Right lung (tissue), 5 donors: ENCODE data around the gene PCIF1. TPM values are rescaled to one million over a fixed set of nuclear protein-coding genes. Genes with fewer than 3 reads are reported as not detected.
"Not testable (repeated sequence)": the region's sequence is repeated elsewhere in the genome, so short reads cannot be mapped to it uniquely, and the experiment has no call there.

Experiments
- DNase-seq, 2 donors: peaks; one replicate each; pipeline ENCODE4 v3.0.0-alpha.2; 2013
- polyA plus RNA-seq, 5 donors: library from polyadenylated mRNA; unstranded; fragments of 120-200 nt; gene quantifications; one replicate each; pipeline versions ENCODE4 v1.2.1 to v1.2.3, GENCODE V29; 2013; ENCODE audit warnings: inconsistent platforms in 1 of 5, low replicate concordance in 1 of 5; ENCODE audit not compliant: insufficient read length in 5 of 5, insufficient read depth in 1 of 5

Gene PCIF1
- polyA plus RNA-seq, 5 donors = 35.5 to 51.2 (median 44.2) TPM

GRCh38 chr20:45988830-45989229 lies 54.3 kb downstream of the PCIF1 start:
- DNase-seq = not testable (repeated sequence)

- no peak for DNase-seq
Measured at GRCh38 chr20:45991616-45992015, 57.1 kb downstream of the PCIF1 start.

- no peak for DNase-seq
Measured at GRCh38 chr20:45993197-45993951, 58.9 kb downstream of the PCIF1 start.

GRCh38 chr20:45994761-45995493 lies 60.4 kb downstream of the PCIF1 start:
- no peak for DNase-seq

DNA sequence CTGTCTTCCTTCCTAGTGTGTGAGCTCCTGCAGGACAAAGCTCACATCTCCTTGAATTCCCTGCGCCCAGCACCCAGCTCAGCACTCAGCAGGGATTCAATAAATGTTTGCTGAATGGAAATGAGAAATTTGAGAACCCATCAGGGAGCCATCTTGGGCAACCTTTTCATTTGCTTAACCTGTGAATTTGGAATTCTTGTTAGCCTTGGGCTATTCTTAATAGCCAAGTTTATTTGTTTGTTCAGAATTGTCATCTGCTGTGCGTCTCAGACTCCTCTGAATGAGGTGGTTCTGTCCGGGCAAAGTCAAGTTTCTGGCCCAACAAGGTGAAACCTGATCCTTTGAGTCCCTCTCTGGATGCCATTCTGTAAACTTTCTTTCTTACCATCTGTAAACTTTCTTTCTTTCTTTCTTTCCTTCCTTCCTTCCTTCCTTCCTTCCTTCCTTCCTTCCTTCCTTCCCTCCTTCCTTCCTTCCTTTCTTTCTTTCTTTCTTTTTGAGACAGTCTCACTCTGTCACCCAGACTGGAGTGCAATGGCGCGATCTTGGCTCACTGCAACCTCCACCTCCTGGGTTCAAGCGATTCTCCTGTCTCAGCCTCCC lies 61.1 kb downstream of the PCIF1 start:
- not testable (repeated sequence) for DNase-seq

DNA sequence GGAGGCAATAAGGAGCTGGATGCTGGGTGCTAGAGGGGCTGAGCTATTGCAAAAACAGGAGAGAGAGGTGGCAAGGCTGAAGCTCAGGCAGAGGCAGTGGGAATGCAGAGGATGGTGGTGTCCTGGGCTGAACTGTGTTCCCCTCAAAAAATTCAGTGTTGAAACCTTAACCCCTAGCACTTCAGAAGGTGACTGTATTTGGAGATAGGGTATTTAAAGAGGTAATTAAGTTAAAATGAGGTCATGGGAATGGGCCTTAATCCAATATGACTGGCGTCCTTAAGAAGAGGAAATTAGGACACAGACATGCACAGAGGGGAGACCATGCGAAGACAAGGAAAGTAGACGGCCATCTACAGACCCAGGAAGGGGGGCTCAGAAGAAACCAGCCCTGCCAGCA lies 62.7 kb downstream of the PCIF1 start:
- DNase-seq = no peak

Other genes starting within 250 kb of the PCIF1 start
- gene WFDC13, start 232.6 kb upstream of the PCIF1 start, polyA plus RNA-seq = not detected
- gene WFDC10B, start 229.7 kb upstream of the PCIF1 start, polyA plus RNA-seq = not detected
- gene SPINT4, start 212.3 kb upstream of the PCIF1 start, polyA plus RNA-seq = not detected
- 1 to 10 TPM in 2 of 5 donors, under 1 TPM in 3; 0.20 to 1.3 (median 0.71) TPM for gene WFDC3, start 142.8 kb upstream of the PCIF1 start, polyA plus RNA-seq
- 10 to 100 TPM; 26.4 to 36.0 (median 28.9) TPM for gene DNTTIP1, start 142.7 kb upstream of the PCIF1 start, polyA plus RNA-seq
- gene UBE2C, start 122.0 kb upstream of the PCIF1 start, polyA plus RNA-seq = 100 to 1,000 TPM in 1 of 5 donors, 10 to 100 TPM in 4; 43.4 to 104 (median 68.6) TPM
- gene TNNC2, start 107.4 kb upstream of the PCIF1 start, polyA plus RNA-seq = 100 to 1,000 TPM in 1 of 5 donors, 1 to 10 TPM in 2, under 1 TPM in 2; 0.29 to 321 (median 3.0) TPM
- 10 to 100 TPM; 13.0 to 22.5 (median 17.7) TPM for gene SNX21, start 100.9 kb upstream of the PCIF1 start, polyA plus RNA-seq
- 10 to 100 TPM; 19.2 to 28.4 (median 22.0) TPM for gene ACOT8, start 77.3 kb upstream of the PCIF1 start, polyA plus RNA-seq
- gene ZSWIM3, start 77.1 kb upstream of the PCIF1 start, polyA plus RNA-seq = 1 to 10 TPM; 5.0 to 5.9 (median 5.4) TPM
- 10 to 100 TPM; 12.0 to 15.5 (median 14.3) TPM for gene ZSWIM1, start 53.5 kb upstream of the PCIF1 start, polyA plus RNA-seq
- 1 to 10 TPM; 1.3 to 3.6 (median 3.4) TPM for gene SPATA25, start 47.1 kb upstream of the PCIF1 start, polyA plus RNA-seq
- gene NEURL2, start 43.5 kb upstream of the PCIF1 start, polyA plus RNA-seq = 1 to 10 TPM; 3.4 to 5.2 (median 4.2) TPM
- gene CTSA, start 43.3 kb upstream of the PCIF1 start, polyA plus RNA-seq = 10 to 100 TPM; 69.0 to 75.0 (median 72.0) TPM
- 10 to 100 TPM; 36.4 to 72.4 (median 44.1) TPM for gene PLTP, start 22.5 kb upstream of the PCIF1 start, polyA plus RNA-seq
- gene ZNF335, start 37.5 kb downstream of the PCIF1 start, polyA plus RNA-seq = 10 to 100 TPM; 15.0 to 21.3 (median 16.9) TPM
- under 1 TPM; 0.38 to 0.53 (median 0.46) TPM for gene MMP9, start 74.2 kb downstream of the PCIF1 start, polyA plus RNA-seq
- 1 to 10 TPM; 1.1 to 2.3 (median 1.7) TPM for gene SLC12A5, start 94.5 kb downstream of the PCIF1 start, polyA plus RNA-seq
- 10 to 100 TPM; 45.0 to 58.9 (median 49.9) TPM for gene NCOA5, start 155.3 kb downstream of the PCIF1 start, polyA plus RNA-seq
- gene CD40, start 183.6 kb downstream of the PCIF1 start, polyA plus RNA-seq = 10 to 100 TPM; 13.7 to 19.4 (median 17.1) TPM